GM12878 (cell line): ENCODE results near the gene SIGLEC5. TPM values are rescaled to one million over a fixed set of nuclear protein-coding genes. Genes with fewer than 3 reads are reported as not detected.

ENCODE experiments used
- ATAC-seq: fragments of 200-7000 bp; cut with Tn5 transposase; 3 replicates; pipeline ENCODE4 v1.9.1; 2020; ENCODE audit warnings: mild to moderate bottlenecking, moderate library complexity
- BruUV-seq: library from RNA; stranded (reverse); fragments of 400-500 nt; replicated peaks from 2 replicates; lab custom pipeline; 2021; lab: Mats Ljungman, UMichigan
- CTCF ChIA-PET: fragments of 300-600 bp; sonication (Branson Sonifier 250); formaldehyde crosslinking; extraction: SDS; loops from one replicate; lab custom pipeline; 2021; ENCODE audit warnings: inconsistent platforms; lab: Yijun Ruan, JAX
- POLR2A ChIA-PET: fragments of 350-600 bp; formaldehyde crosslinking; extraction: SDS; loops from one replicate; lab custom pipeline; 2021; ENCODE audit warnings: inconsistent platforms; lab: Charles Lee
- RAD21 ChIA-PET: fragments of 300-600 bp; sonication (Branson Sonifier 250); formaldehyde crosslinking; loops from one replicate; lab custom pipeline; 2023; ENCODE audit warnings: antibody characterized with exemption; ENCODE audit not compliant: unreplicated experiment; lab: Charles Lee
- SMC1A ChIA-PET: fragments of 300-600 bp; sonication (Branson Sonifier 250); formaldehyde crosslinking; loops from one replicate; lab custom pipeline; 2023; ENCODE audit not compliant: unreplicated experiment, uncharacterized antibody; lab: Charles Lee
- DNase-seq: peaks from one replicate; pipeline ENCODE4 v3.0.0-alpha.2; 2011; ENCODE audit warnings: low read depth, low spot score
- FAIRE-seq: peaks from 3 replicates; lab custom pipeline; 2011; peaks lifted over from hg19 to GRCh38; lab: Jason Lieb, UNC
- H2AFZ ChIP-seq: 2 replicates; pipeline ENCODE4 v1.6.0; 2011; ENCODE audit warnings: low read depth, low read length, control low read depth; ENCODE audit not compliant: control insufficient read depth
- H3K27ac ChIP-seq: 2 replicates; pipeline ENCODE4 v1.5.1; 2011; ENCODE audit warnings: control low read depth; ENCODE audit not compliant: control insufficient read depth, insufficient read depth
- H3K27me3 ChIP-seq, 2 experiments: replicated peaks in 1 of 2; 2 replicates each; pipeline versions ENCODE4 v1.6.0 to v1.6.1; 2011; ENCODE audit warnings: low read length in 1 of 2; ENCODE audit not compliant: control insufficient read depth in 2 of 2, insufficient read depth in 2 of 2
- H3K36me3 ChIP-seq, 2 experiments: 2 replicates each; pipeline ENCODE4 v1.5.1; 2011; ENCODE audit warnings: low read length in 1 of 2; ENCODE audit not compliant: control insufficient read depth in 2 of 2, insufficient read depth in 2 of 2
- H3K4me1 ChIP-seq: 2 replicates; pipeline ENCODE4 v1.6.1; 2011; ENCODE audit warnings: mild to moderate bottlenecking, low read length, moderate library complexity, mixed read lengths; ENCODE audit not compliant: control insufficient read depth, insufficient read depth
- H3K4me2 ChIP-seq: 2 replicates; pipeline ENCODE4 v1.6.0; 2011; ENCODE audit warnings: control low read depth; ENCODE audit not compliant: control insufficient read depth, insufficient read depth
- H3K4me3 ChIP-seq: fragments of 200-600 bp; sonication (generic); 2 replicates; pipeline ENCODE4 v1.5.1; 2016
- H3K79me2 ChIP-seq: 2 replicates; pipeline ENCODE4 v1.6.0; 2011; ENCODE audit warnings: low read length; ENCODE audit not compliant: control insufficient read depth, insufficient read depth
- H3K9ac ChIP-seq: 2 replicates; pipeline ENCODE4 v1.8.0; 2011; ENCODE audit warnings: low read length, control low read depth, mixed read lengths; ENCODE audit not compliant: control insufficient read depth, insufficient read depth
- H3K9me3 ChIP-seq: replicated peaks from 3 replicates; pipeline ENCODE4 v1.5.1; 2011; ENCODE audit warnings: mild to moderate bottlenecking, low read length; ENCODE audit not compliant: control insufficient read depth, insufficient read depth
- H4K20me1 ChIP-seq: 2 replicates; pipeline ENCODE4 v1.6.0; 2011; ENCODE audit not compliant: control insufficient read depth, insufficient read depth
- BCL3 ChIP-seq: IDR thresholded peaks from 2 replicates; pipeline ENCODE4 v1.6.1; 2011; ENCODE audit warnings: borderline replicate concordance, low read depth, mild to moderate bottlenecking, moderate library complexity, low read length; ENCODE audit not compliant: insufficient read depth, poor library complexity, severe bottlenecking
- ZNF622 ChIP-seq: fragments of 450-650 bp; IDR thresholded peaks from 2 replicates; pipeline ENCODE4 v1.6.1; 2017; ENCODE audit warnings: mild to moderate bottlenecking, inconsistent platforms
- WGBS: methylation state at CpG from one replicate; pipeline ENCODE4 v1.1.6; 2016; ENCODE audit warnings: low lambda C conversion rate; ENCODE audit not compliant: insufficient replicate concordance, insufficient coverage; ENCODE audit errors: missing lambda C conversion rate; 5-methylcytosine and 5-hydroxymethylcytosine counted together
- in situ Hi-C: fragments of 300-500 bp; cut with MboI; formaldehyde crosslinking; loops from 9 replicates; pipeline ENCODE4 v1.14.3; 2018; ENCODE audit warnings: mixed read lengths
- intact Hi-C: fragments of 100-400 bp; cut with micrococcal nuclease; formaldehyde crosslinking; loops from one replicate; pipeline ENCODE4 v1.14.2; 2022; ENCODE audit not compliant: unreplicated experiment
- polyA plus RNA-seq, 11 experiments: library from polyadenylated mRNA; depleted of rRNA in 4 of 11; unstranded in 6 of 11; stranded (reverse) in 5 of 11; fragments of >200 nt; fragmentation: Nextera tagmentation in 4 of 11; fragmentation: Illumina TruSeq in 1 of 11; extraction: Ambion mirVana in 4 of 11; extraction: Trizol in 1 of 11; gene quantifications; 1 replicate in 1 of 11; 2 replicates in 10 of 11; pipeline versions ENCODE4 v1.2.1 to v1.2.3, GENCODE V29; 2011 to 2016; ENCODE audit warnings: inconsistent platforms in 2 of 11, missing spikeins in 2 of 11, low read depth in 1 of 11
- total RNA-seq, 4 experiments: library from RNA; depleted of rRNA in 3 of 4; stranded (reverse); fragments of >200 nt in 3 of 4; fragmentation: Illumina TruSeq in 1 of 4; extraction: Trizol in 1 of 4; gene quantifications; 2 replicates each; pipeline versions ENCODE4 v1.2.1 to v1.2.3, GENCODE V29; 2013 to 2021

The SIGLEC5 gene
- total and polyA plus RNA-seq, 10 of the 15 experiments (the other 5 are each of a cell fraction or from before 2014, with no cell fraction given) = 0.05 to 2.5 (median 1.4) TPM; not detected in 1

DNA sequence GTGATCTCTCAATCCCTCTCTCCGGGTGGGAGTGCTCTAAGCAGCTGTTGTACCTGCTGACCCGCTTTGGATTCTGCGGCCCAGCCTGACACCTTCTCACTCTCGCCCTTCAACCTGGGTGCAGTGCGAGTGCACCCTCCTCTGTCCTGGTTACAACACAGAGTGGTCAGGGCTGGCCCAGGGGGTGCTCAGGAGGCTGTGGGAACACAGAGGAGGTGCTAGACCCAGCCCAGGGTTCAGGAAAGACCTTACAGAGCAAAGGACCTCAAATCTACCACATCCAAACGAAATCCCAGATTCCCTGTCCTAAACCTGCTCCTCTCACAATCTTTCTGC lies 35.5 kb downstream of the SIGLEC5 start:
- WGBS = 29% methylated on average over 6 of the region's 6 CpGs
- ATAC-seq (peak; percentile 41), FAIRE-seq (no peak), DNase-seq (no peak)
- Histone ChIP-seq H3K9ac (peak overlapping the region; percentile 62), H3K4me2 (peak overlapping the region; percentile 96), H3K27ac (peak overlapping the region; percentile 60), H2AFZ (peak overlapping the region; percentile 93), H3K9me3 (peaks cover 2% of the 10 kb centered on the region; the same call in 2 of the 3 replicates), H3K79me2 (no peaks in the 10 kb centered on the region), H3K4me1 (peaks cover 8% of the 10 kb centered on the region), H3K36me3 (no peaks in the 10 kb centered on the region), H3K4me3 (peak overlapping the region; percentile 60), H3K27me3 (no peaks in the 10 kb centered on the region), H4K20me1 (no peaks in the 10 kb centered on the region)
- ChIA-PET RAD21 (interaction anchor here (1.2 kb wide), 2 partner anchors 9 to 28 kb away, joined by 3 read pairs; no protein-coding TSS in a partner anchor), POLR2A (interaction anchor here (1.2 to 1.4 kb wide), 2 partner anchors 22 to 24 kb away, joined by 3 read pairs; partner anchors contain the start of gene ZNF175), CTCF (interaction anchor here (0.6 to 1.8 kb wide), 6 partner anchors 60 to 212 kb away, joined by 3 to 9 read pairs (median 4); no protein-coding TSS in a partner anchor), SMC1A (interaction anchor here (0.8 kb wide), 1 partner anchor 41 kb away, joined by 3 read pairs; no protein-coding TSS in a partner anchor)
- in situ Hi-C loops (no loop called here), intact Hi-C loops (no loop called here)
- TF ChIP-seq ZNF622 = 0 out of 2 replicates have a peak, but pooled peaks have one; percentile 6
- TF ChIP-seq BCL3 = no peak
- no TSS peak for BruUV-seq
